HG02943 (cell line): ENCODE results near the gene CDH23.

Experiments
- ATAC-seq: cut with Tn5 transposase; IDR thresholded peaks from one replicate; pipeline ENCODE4 v1.9.1; 2021; ENCODE audit warnings: mild to moderate bottlenecking, low read depth, moderate library complexity; ENCODE audit not compliant: unreplicated experiment

Gene CDH23

GRCh38 chr10:71710519-71710918 is 313.8 kb downstream of the CDH23 start:
- ATAC-seq: no peak

GRCh38 chr10:71711052-71711623 is 314.4 kb downstream of the CDH23 start:
- ATAC-seq: no peak

- ATAC-seq: no peak
Measured at GRCh38 chr10:71712170-71712569, 315.4 kb downstream of the CDH23 start.

- no peak for ATAC-seq
Measured at GRCh38 chr10:71712572-71713134, 315.9 kb downstream of the CDH23 start.

- ATAC-seq: no peak
Measured at GRCh38 chr10:71713135-71714030, 316.7 kb downstream of the CDH23 start.

GRCh38 chr10:71714031-71714410 is 317.3 kb downstream of the CDH23 start:
- ATAC-seq: no peak

- ATAC-seq: no peak
Measured at GRCh38 chr10:71714592-71714991, 317.9 kb downstream of the CDH23 start.

- ATAC-seq: no peak
Measured at GRCh38 chr10:71715026-71715425, 318.3 kb downstream of the CDH23 start.

GRCh38 chr10:71715860-71716259 is 319.1 kb downstream of the CDH23 start:
- no peak for ATAC-seq

- ATAC-seq: no peak
Measured at GRCh38 chr10:71716426-71716825, 319.7 kb downstream of the CDH23 start.

- no peak for ATAC-seq
Measured at GRCh38 chr10:71717056-71717455, 320.3 kb downstream of the CDH23 start.

GRCh38 chr10:71717551-71717951 is 320.8 kb downstream of the CDH23 start:
- ATAC-seq: no peak

- ATAC-seq: no peak
Measured at GRCh38 chr10:71718165-71718698, 321.5 kb downstream of the CDH23 start.

GRCh38 chr10:71719042-71719441 is 322.3 kb downstream of the CDH23 start:
- ATAC-seq: no peak

- ATAC-seq: no peak
Measured at GRCh38 chr10:71719464-71720201, 322.9 kb downstream of the CDH23 start, which contains the start of gene C10orf105. TSS of gene C10orf105 (minus strand) at chr10:71719778. CDS start at chr10:71716337, 3,441 bp downstream.

GRCh38 chr10:71720288-71720687 is 323.6 kb downstream of the CDH23 start:
- ATAC-seq: no peak

- no peak for ATAC-seq
Measured at GRCh38 chr10:71721313-71721712, 324.6 kb downstream of the CDH23 start.

- ATAC-seq: no peak
Measured at GRCh38 chr10:71722849-71723248, 326.1 kb downstream of the CDH23 start.

- no peak for ATAC-seq
Measured at GRCh38 chr10:71723311-71723710, 326.6 kb downstream of the CDH23 start.

GRCh38 chr10:71724539-71724938 is 327.8 kb downstream of the CDH23 start:
- ATAC-seq: no peak

GRCh38 chr10:71725249-71725648 is 328.5 kb downstream of the CDH23 start:
- ATAC-seq: no peak
